T-helper 1 cell (primary cell): Measurements from ENCODE around the gene PPTC7.
"Not testable (repeated sequence)": the region's sequence is repeated elsewhere in the genome, so short reads cannot be mapped to it uniquely, and the experiment has no call there.

Source experiments
- DNase-seq, 5 donors: peaks; one replicate each; pipeline ENCODE4 v3.0.0-alpha.2; 2012 to 2020

The PPTC7 gene

DNA sequence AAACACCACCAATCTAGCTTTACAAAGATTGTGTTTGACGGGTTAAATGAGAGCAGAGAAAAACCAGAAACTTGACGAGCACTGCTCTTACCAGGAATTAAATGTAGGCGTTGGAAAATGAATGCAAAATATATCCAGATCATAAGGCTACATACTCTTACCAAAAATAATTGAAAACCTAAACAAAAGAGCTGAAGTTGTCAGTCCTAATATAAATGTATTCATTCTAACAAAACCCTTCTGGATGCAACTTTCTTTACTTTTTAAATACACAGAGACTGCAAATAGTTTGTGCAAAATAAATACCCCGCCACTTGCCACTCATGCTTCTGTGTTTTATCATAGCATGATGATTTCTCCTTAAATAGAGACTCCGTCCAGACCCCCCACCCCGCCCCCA, 48.3 kb downstream of the PPTC7 start:
- DNase-seq, result no peak

DNA sequence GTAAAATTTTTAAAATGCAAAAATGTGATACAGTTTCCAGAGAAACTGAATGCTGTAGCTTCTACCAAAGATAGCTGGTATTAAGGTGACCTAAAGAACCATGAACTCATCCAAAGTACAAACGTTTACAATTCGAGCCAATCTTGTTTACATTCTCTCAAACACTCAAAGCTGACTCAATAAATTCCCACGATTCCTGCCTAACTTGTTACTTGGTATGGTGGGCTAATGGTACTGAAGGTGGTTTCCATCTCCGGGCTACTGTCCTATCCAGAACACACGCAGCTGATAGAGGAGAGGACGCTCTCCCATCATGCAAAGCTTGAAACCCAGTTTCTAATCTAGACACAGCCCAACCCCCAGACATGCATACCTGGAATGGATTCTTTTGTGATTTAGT, 49.5 kb downstream of the PPTC7 start:
- DNase-seq, result no peak

DNA sequence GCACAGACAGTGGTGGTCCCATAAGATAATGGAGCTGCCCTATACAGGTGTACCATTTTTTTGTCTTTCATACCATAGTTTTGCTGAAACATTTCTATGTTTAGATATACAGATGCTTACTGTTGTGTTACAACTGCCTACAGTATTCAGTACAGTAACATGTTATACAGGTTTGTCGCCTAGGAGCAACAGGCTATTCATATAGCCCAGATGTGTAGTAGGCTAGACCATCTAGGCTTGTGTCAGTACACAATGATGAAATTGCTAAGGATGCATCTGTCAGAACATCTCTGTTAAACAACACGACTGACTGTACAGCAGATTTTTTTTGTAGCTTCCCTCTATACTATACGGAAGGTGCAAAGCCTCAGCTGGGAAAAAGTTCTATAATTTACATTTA, 50.5 kb downstream of the PPTC7 start:
- no peak for DNase-seq

DNA sequence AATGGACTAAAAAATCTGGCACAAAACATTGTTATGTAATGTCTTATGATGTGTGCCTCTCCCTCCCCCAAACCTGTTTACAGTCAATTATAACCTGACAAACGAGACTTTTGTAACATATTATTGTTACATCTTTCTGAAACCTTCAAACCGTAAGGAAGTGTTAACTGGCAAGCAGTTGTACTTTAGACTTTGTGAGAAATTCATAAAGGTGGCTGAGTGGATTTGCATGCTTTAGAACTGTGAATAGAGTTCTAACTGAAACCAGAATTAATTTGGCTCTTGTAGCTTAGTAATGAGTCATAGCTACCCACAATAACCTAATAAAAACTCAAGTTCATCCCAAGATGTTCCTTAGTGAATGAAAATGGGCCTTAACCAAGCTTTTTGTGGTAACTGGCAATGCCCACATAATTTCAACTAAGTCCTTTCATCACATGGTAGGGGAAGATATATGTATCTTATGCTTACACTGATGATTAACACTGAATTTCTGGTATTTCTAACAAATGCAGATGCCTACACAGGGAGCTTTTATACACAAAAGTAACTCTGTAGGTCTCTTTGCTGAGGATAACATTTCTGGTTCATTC, 51.3 kb downstream of the PPTC7 start:
- DNase-seq, result peak in 1 of 5 donors; percentile 8

DNA sequence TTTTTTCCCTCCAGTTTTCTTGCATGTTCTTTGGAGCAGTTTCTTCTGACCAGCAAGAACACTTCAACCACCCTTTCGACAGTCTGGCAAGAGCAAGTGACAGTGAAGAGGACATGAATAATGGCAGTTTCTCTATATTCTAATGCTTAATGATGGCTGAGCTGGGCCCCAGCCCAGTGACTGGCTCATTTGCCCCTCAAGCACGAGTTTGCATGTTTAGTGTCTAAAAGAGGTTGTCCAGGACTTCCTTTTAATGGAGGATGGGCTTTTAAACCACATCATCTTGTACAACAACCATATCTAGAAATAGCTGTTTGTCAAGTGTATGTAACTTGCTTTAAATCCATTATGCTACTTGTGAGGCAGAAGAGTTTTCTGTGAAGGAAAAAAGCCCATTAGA, 52.6 kb downstream of the PPTC7 start:
- DNase-seq, result no peak

GRCh38 chr12:110528277-110528839, 54.8 kb downstream of the PPTC7 start:
- no peak for DNase-seq

DNA sequence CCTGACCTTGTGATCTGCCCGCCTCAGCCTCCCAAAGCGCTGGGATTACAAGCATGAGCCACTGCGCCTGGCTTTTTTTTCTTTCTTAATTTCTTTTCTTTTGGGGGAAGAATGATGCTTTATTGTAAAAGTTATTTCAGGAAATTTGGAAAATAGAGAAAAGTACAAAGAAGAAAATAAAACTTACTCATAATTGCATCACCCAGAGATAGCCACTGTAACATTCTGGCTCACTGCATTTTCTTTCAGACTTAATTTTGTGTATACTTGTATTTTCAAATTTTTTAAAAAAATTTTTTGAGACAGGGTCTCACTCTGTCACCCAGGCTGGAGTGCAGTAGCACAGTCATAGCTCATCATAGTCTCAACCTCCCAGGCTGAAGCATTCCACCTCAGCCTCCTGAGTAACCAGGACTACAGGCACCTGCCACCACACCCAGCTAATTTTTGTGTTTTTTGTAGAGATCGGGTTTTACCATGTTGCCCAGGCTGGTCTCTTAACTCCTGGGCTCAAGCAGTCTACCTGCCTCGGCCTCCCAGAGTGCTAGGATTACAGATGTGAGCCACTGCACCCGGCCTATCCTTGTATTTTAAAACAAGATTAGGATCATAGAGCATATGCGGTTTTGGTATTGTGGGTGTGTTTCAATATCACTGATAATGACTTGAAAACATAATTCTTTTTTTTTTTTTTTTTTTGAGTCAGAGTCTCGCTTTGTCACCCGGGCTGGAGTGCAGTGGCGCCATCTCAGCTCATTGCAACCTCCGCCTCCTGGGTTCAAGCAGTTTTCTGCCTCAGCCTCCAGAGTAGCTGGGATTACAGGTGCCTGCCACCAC, 62.0 kb downstream of the PPTC7 start:
- peak in 1 of 5 donors; percentile 38 for DNase-seq

DNA sequence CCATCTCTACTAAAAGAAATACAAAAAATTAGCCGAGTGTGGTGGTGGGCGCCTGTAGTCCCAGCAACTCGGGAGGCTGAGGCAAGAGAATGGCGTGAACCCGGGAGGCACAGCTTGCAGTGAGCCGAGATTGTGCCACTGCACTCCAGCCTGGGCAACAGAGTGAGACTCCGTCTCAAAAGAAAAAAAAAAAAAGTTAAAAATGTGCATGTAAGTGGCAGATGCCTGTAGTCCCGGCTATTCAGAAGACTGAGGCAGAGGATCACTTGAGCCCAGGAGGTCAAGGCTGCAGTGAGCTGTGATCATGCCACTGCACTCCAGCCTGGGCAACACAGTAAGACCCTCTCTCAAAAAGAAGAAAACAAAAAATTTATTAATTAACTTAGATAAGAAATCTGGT, 65.1 kb downstream of the PPTC7 start:
- not testable (repeated sequence) for DNase-seq

DNA sequence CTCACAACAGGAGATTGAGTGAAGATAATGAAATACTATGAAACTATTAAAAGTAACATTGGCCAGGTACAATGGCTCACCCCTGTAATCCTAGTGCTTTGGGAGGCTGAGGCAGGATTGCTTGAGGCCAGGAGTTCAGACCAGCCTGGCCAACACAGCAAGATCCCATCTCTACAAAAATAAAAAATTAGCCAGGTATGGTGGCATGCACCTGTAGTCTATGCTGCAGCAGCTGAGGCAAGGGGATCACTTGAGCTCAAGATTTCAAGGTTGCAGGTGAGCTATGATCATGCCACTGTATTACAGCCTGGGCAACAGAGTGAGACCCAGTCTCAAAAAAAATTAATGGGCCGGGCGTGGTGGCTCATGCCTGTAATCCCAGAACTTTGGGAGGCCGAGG, 66.1 kb downstream of the PPTC7 start:
- no peak for DNase-seq

DNA sequence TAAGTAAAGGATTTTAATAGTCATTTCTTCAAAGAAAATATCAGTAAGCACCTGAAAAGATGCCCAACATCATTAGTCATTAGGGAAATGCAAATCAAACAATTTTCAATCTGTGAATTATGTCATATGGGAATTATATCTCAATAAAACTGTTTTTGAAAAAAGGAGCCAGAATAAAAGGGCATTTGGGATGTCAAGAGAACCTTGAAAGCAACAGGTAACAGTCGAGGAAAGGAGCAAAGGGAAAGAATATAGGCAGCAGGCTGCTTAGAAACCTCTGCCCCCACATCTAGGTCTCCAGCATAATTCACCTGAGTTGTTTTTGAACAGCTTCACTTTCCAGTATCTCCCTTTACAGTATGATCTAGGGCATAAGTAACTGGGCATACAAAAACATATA, 68.8 kb downstream of the PPTC7 start:
- DNase-seq, result no peak

GRCh38 chr12:110513842-110514241, 69.3 kb downstream of the PPTC7 start:
- no peak for DNase-seq

DNA sequence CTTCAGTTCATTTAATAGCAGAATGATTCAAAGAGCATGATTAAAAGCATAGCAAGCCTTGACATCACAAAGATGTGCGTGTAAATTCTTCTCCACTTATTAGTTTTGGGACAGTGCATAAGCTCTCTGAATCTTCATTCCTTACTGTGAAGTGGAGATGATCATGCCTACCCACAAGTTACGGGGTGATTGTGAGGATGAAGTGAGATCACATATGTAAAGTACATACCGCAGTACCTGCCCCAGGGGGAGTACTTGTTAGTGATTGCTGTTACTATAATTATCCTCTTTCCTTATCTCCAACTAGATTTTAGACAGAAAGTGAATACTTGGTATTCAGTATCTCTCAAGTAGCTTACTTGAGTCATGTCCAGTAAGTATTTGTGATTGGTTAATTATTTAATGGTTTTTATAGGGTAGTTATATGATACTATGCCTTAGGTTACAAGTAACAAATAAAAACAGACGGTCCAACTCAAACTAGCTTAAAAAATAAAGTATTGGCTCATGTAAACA, 75.0 kb downstream of the PPTC7 start:
- no peak for DNase-seq

DNA sequence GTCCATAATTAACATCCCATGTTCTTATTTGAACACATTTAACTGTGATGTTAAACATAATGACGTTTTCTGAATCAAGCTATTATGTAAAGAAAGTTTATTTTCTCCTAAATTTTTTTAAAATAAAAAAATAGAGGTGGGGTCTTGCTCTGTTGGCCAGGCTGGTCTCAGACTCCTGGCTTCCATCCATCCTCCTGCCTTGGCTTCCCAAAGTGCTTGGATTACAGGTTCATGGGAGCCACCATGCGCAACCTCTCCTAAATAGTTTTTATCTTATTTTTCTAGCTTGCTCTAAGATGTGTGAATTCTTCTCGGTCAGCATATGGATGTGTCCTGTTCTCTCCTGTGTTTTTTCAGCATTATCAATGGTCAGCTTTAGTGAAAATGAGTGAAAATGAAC, 77.8 kb downstream of the PPTC7 start:
- DNase-seq, result no peak

- no peak for DNase-seq
Observed at GRCh38 chr12:110503432-110503831, 79.7 kb downstream of the PPTC7 start.

DNA sequence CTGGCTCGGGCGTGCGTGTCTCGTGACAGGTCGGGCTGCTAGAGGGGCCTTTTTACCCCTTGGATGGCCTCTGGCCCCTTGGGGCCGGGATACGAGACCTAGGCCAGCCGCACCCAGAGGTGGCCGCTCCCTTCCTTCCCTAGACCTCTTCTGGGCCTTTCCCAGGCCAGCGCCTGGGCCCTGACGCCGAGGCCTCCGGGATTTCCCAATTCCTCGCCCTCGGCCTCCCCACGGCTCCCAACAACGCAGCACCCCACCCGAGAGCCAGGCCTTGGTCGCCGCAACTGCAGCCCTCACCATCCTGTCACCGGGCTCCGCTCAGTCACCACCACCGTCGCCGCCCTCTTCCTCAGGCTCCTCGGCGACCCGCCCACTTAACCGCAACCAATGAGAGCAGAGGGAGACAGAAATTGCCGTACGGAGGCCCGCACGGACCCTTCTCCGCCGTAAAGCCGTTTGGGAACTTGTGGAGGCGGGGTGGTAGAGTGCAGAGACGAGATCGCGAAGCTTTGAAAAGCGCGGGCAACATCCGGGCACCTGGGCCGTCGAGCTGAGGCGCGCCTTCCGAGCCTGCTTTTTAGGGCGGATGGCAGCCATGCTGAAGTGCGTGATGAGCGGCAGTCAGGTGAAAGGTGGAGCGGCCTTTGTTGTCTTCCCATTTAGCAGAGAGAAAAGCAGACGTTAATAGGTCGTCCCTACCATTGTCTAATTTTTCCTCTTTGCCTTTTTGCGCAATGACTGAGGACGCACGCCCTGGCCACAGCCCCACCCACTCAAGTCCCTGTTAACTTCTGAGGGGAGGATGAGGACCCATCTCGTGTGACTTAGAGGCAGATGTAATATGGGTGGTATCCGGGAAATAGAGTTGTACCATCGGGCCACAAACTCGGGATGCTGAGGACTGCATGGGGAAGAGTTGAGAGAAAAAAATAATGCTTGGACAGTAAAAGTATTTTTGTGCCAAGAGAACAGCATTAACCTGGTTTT, 81.1 kb downstream of the PPTC7 start, which contains the start of the genes RAD9B and VPS29:
Gene RAD9B (plus strand): TSS at position 580 of the 987 bp plus-strand sequence. CDS start 7 bp downstream, at position 587.
Gene VPS29 (minus strand): TSS at position 360 of the 987 bp plus-strand sequence. CDS start 60 bp downstream, at position 300.
- peak; percentile 97 to 99 (median 99) for DNase-seq

GRCh38 chr12:110501399-110501751, 81.7 kb downstream of the PPTC7 start:
- DNase-seq, result no peak

DNA sequence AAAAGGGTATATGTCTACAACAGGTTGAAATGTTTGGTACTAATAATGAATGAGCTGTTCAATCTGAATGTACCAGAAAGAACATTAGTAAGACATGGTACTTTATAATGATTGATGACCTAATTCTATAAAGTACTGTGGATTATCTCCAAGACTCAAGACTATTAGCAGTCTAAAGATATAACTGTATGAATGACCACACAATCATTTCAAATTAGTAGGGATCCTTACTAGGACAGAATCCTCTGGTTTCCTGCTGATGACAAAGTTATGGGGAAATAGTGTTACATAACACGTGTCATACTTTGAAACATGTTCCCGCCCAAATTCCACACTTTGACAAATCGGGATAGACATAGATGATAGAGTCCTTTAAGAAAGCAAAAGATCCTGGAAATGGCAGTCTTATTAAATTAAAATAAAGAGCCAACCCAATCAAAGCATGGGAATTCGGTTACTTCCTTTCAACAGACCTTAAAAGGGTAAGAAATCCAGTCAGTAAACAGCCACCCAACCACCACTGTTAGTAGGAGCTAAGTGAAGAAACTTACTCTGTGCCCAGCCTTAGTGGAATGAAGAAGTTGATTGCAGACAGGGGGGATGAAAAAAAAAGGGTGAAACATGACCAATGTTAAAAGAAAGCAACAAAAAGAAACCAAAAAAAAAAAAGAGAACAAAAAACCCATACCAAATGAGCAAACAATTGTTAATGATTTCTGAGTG, 84.0 kb downstream of the PPTC7 start:
- no peak for DNase-seq
